ENCODE data around the gene PLA2G4A.

PLA2G4A gene

DNA sequence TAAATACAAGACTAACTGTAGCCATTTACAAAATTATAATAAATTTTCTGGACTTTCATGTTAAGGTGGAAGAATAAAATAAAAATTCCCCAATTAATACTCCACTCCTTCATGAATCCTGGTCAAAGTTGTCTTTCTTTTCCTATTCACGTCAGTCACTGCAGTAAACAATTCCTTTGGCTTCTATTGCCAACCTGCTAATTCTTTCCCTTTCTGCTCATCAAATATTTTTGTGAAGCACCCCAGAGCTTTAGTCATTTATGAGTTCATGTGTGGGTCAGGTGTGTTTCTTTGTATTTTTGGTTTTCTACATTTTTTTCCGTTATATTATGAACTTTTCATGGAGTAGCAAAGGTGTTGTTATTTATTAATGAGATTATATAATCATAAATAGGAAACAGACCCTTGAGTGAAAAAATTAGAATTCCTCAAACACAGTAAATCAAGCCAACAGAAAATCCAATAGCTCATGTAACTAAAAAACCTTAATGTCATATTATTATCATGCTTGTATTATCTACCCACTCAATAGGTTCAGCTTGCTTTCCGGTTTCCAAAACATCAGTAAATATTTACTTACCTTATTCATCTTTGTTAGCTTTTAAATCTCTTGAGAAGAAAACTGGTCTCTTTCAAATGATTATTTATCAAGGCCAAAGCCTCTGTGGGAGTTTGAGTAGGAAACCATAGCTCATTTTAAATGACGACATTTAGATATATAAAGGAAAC, 29.6 kb upstream of the PLA2G4A start:
- Histone ChIP-seq H3K9ac (ENCODE audit: low read depth, low read length, poor library complexity, severe bottlenecking) (no peak overlapping the region), H3F3A (ENCODE audit: low read depth) (no peaks in the 10 kb centered on the region), H4K20me1 (ENCODE audit: insufficient read depth, low read length, poor library complexity, severe bottlenecking) (no peaks in the 10 kb centered on the region), H3K4me2 (ENCODE audit: low read depth, low read length, poor library complexity, severe bottlenecking) (no peak overlapping the region), H3K9me3 (ENCODE audit: insufficient read depth, low read depth, low read length) (no peaks in the 10 kb centered on the region), H3K27me3 (ENCODE audit: insufficient read depth, low read length, poor library complexity, severe bottlenecking) (no peaks in the 10 kb centered on the region), H2AFZ (ENCODE audit: low read length) (no peak overlapping the region), H3K4me3 (ENCODE audit: low read length, poor library complexity, severe bottlenecking) (no peak overlapping the region), H3K79me2 (ENCODE audit: insufficient read depth, low read length) (no peaks in the 10 kb centered on the region), H3K4me1 (ENCODE audit: insufficient read depth, low read length, poor library complexity, severe bottlenecking) (no peaks in the 10 kb centered on the region), H3K9me2 (replicated peaks; ENCODE audit: low read depth, low read length) (no peaks in the 10 kb centered on the region), H3K36me3 (ENCODE audit: insufficient read depth, low read length) (no peaks in the 10 kb centered on the region)
- no peak for TF ChIP-seq EZH2phosphoT487 (IDR thresholded peaks at IDR 0.05; ENCODE audit: borderline replicate concordance)
- TF ChIP-seq, protein P1, sequence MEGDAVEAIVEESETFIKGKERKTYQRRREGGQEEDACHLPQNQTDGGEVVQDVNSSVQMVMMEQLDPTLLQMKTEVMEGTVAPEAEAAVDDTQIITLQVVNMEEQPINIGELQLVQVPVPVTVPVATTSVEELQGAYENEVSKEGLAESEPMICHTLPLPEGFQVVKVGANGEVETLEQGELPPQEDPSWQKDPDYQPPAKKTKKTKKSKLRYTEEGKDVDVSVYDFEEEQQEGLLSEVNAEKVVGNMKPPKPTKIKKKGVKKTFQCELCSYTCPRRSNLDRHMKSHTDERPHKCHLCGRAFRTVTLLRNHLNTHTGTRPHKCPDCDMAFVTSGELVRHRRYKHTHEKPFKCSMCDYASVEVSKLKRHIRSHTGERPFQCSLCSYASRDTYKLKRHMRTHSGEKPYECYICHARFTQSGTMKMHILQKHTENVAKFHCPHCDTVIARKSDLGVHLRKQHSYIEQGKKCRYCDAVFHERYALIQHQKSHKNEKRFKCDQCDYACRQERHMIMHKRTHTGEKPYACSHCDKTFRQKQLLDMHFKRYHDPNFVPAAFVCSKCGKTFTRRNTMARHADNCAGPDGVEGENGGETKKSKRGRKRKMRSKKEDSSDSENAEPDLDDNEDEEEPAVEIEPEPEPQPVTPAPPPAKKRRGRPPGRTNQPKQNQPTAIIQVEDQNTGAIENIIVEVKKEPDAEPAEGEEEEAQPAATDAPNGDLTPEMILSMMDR (conservative IDR thresholded peaks at IDR 0.05; ENCODE audit: low read length): no peak

DNA sequence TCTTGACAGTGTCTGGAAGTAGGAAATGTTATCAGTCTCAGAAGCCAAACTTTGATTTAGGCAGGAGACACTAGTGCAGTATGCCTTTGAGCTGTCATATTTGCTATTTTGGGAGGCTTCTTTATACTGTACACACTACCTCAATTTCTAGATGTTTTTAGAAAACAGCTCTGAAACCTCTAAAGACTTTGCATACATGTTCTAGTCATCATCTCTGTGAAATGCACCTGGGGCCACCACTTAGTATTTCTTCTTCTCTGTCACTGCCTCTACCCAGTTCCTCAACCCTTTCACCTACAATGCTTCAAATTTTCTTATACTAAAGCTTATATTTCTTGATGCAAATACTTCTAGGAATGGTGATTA, 29.1 kb upstream of the PLA2G4A start:
- H3K9ac ChIP-seq (ENCODE audit: low read depth, low read length, poor library complexity, severe bottlenecking): no peak overlapping the region
- H3F3A ChIP-seq (ENCODE audit: low read depth): no peaks in the 10 kb centered on the region
- H4K20me1 ChIP-seq (ENCODE audit: insufficient read depth, low read length, poor library complexity, severe bottlenecking): no peaks in the 10 kb centered on the region
- no peak for TF ChIP-seq EZH2phosphoT487 (IDR thresholded peaks at IDR 0.05; ENCODE audit: borderline replicate concordance)
- TF ChIP-seq, protein P1 (conservative IDR thresholded peaks at IDR 0.05; ENCODE audit: low read length): no peak
- no peaks in the 10 kb centered on the region for H3K4me1 ChIP-seq (ENCODE audit: insufficient read depth, low read length, poor library complexity, severe bottlenecking)
- H3K27me3 ChIP-seq (ENCODE audit: insufficient read depth, low read length, poor library complexity, severe bottlenecking): no peaks in the 10 kb centered on the region
- no peaks in the 10 kb centered on the region for H3K9me2 ChIP-seq (replicated peaks; ENCODE audit: low read depth, low read length)
- no peaks in the 10 kb centered on the region for H3K36me3 ChIP-seq (ENCODE audit: insufficient read depth, low read length)
- H3K4me2 ChIP-seq (ENCODE audit: low read depth, low read length, poor library complexity, severe bottlenecking): no peak overlapping the region
- no peaks in the 10 kb centered on the region for H3K79me2 ChIP-seq (ENCODE audit: insufficient read depth, low read length)
- H2AFZ ChIP-seq (ENCODE audit: low read length): no peak overlapping the region
- no peak overlapping the region for H3K4me3 ChIP-seq (ENCODE audit: low read length, poor library complexity, severe bottlenecking)
- no peaks in the 10 kb centered on the region for H3K9me3 ChIP-seq (ENCODE audit: insufficient read depth, low read depth, low read length)

DNA sequence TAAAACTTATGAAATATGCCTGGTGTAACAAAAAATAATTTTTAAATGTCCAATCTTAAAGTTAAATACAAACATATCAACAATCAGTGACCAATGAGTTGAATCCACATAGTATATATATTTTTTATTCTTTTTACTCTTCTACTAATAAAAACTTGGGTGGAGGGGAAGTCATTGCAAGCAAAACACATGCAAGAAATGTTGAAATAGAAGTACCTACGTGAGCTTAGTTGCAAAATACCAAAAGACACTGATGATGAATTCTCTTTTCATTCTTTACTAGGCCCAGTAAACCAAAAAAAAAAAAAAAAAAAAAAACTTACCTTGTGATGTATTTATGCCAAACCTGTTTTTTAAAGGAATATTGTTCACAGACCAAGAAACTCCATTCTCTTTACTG, 26.4 kb upstream of the PLA2G4A start:
- Histone ChIP-seq H2AFZ (ENCODE audit: low read length) (no peak overlapping the region), H3K4me2 (ENCODE audit: low read depth, low read length, poor library complexity, severe bottlenecking) (no peak overlapping the region), H3F3A (ENCODE audit: low read depth) (no peaks in the 10 kb centered on the region), H3K36me3 (ENCODE audit: insufficient read depth, low read length) (no peaks in the 10 kb centered on the region), H3K4me3 (ENCODE audit: low read length, poor library complexity, severe bottlenecking) (no peak overlapping the region), H3K9me3 (ENCODE audit: insufficient read depth, low read depth, low read length) (no peaks in the 10 kb centered on the region), H3K4me1 (ENCODE audit: insufficient read depth, low read length, poor library complexity, severe bottlenecking) (no peaks in the 10 kb centered on the region), H3K79me2 (ENCODE audit: insufficient read depth, low read length) (no peaks in the 10 kb centered on the region), H4K20me1 (ENCODE audit: insufficient read depth, low read length, poor library complexity, severe bottlenecking) (no peaks in the 10 kb centered on the region), H3K9me2 (replicated peaks; ENCODE audit: low read depth, low read length) (no peaks in the 10 kb centered on the region), H3K9ac (ENCODE audit: low read depth, low read length, poor library complexity, severe bottlenecking) (no peak overlapping the region), H3K27me3 (ENCODE audit: insufficient read depth, low read length, poor library complexity, severe bottlenecking) (no peaks in the 10 kb centered on the region)
- TF ChIP-seq EZH2phosphoT487 (IDR thresholded peaks at IDR 0.05; ENCODE audit: borderline replicate concordance): no peak
- TF ChIP-seq, protein P1 (conservative IDR thresholded peaks at IDR 0.05; ENCODE audit: low read length): no peak

All from Loucy (cell line).